Mesothelial cell of epicardium (in vitro differentiated cells): ENCODE results near the gene FERMT1. TPM values are rescaled to one million over a fixed set of nuclear protein-coding genes. Genes with fewer than 3 reads are reported as not detected.

Experiments
- DNase-seq, 2 experiments: peaks; one replicate each; pipeline ENCODE4 v3.0.0; 2021; ENCODE audit warnings: low spot score in 2 of 2; ENCODE audit not compliant: unreplicated experiment in 2 of 2
- H3K27ac Mint-ChIP-seq: 2 replicates; pipeline ENCODE4 v1.8.0; 2021; ENCODE audit warnings: mixed read lengths
- H3K27me3 Mint-ChIP-seq: 2 replicates; pipeline ENCODE4 v1.8.0; 2021; ENCODE audit warnings: low read depth, mixed read lengths
- H3K36me3 Mint-ChIP-seq: 2 replicates; pipeline ENCODE4 v1.8.0; 2021; ENCODE audit warnings: mixed read lengths
- H3K4me1 Mint-ChIP-seq: 2 replicates; pipeline ENCODE4 v1.8.0; 2021; ENCODE audit warnings: mixed read lengths
- H3K4me3 Mint-ChIP-seq: 2 replicates; pipeline ENCODE4 v1.8.0; 2021; ENCODE audit warnings: mild to moderate bottlenecking, moderate library complexity, mixed read lengths
- H3K9me3 Mint-ChIP-seq: 2 replicates; pipeline ENCODE4 v1.8.0; 2021; ENCODE audit warnings: mixed read lengths
- total RNA-seq: library from RNA; stranded (reverse); gene quantifications from 3 replicates; pipeline ENCODE4 v1.2.1, GENCODE V29; 2021
- TF ChIP-seq, protein P1 (sequence below): fragments of 200-600 bp; sonication (generic); IDR thresholded peaks from one replicate; pipeline ENCODE4 v1.5.0; 2021; ENCODE audit warnings: antibody characterized with exemption; ENCODE audit not compliant: unreplicated experiment

The FERMT1 gene
- total RNA-seq, 1 donor from 2014 or later = 21.9 TPM

DNA sequence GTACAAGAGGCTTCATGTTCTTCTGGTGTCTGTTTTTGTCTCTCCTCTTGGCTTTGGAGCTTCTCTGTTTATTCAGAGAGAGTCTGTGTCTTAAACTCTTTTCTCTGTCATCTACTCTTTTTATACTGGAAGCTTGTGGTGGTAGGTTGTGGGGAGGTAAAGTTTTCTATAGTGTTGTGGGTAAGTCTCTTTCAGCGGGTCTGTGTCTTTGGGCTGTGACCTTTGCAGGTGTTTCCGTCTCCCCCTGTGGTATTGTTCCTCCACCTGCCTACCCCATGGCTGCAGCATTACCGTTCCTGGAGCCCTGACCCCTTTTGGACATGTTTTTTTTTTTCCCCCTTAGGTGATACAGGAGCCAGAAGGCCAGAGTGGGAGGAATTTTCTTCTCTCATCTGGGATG, 37.9 kb upstream of the FERMT1 start:
- no peak for DNase-seq
- no peak overlapping the region for H3K27ac Mint-ChIP-seq
- H3K9me3 Mint-ChIP-seq = peaks cover 28% of the 10 kb centered on the region

DNA sequence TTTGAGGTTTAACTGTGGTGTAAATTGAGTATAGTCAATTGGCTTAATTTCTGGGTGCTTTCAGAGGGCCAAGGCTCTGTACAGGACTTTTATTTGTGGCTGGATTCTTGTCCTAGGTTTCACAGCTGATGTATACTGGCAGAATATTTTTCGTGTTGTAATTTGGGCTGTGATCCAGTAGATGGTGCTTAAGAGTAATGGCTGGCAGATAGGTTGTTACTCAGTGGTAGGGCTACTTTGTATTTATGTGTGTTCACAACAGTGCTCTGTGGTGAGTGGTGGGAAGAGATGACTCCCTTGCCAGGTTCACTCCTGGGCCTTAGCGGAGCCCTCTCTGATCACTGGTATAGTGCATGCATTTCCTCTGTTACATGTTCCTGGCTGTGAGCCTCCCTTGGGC, 34.5 kb upstream of the FERMT1 start:
- Mint-ChIP-seq H3K27ac (no peak overlapping the region), H3K36me3 (peaks cover 5% of the 10 kb centered on the region), H3K9me3 (peaks cover 43% of the 10 kb centered on the region), H3K4me1 (peaks cover 4% of the 10 kb centered on the region), H3K27me3 (peaks cover 25% of the 10 kb centered on the region), H3K4me3 (no peak overlapping the region)
- no peak for DNase-seq
- TF ChIP-seq, protein P1, sequence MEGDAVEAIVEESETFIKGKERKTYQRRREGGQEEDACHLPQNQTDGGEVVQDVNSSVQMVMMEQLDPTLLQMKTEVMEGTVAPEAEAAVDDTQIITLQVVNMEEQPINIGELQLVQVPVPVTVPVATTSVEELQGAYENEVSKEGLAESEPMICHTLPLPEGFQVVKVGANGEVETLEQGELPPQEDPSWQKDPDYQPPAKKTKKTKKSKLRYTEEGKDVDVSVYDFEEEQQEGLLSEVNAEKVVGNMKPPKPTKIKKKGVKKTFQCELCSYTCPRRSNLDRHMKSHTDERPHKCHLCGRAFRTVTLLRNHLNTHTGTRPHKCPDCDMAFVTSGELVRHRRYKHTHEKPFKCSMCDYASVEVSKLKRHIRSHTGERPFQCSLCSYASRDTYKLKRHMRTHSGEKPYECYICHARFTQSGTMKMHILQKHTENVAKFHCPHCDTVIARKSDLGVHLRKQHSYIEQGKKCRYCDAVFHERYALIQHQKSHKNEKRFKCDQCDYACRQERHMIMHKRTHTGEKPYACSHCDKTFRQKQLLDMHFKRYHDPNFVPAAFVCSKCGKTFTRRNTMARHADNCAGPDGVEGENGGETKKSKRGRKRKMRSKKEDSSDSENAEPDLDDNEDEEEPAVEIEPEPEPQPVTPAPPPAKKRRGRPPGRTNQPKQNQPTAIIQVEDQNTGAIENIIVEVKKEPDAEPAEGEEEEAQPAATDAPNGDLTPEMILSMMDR = no peak

More for the DNA sequence above, 37.9 kb upstream of the FERMT1 start:
- TF ChIP-seq, protein P1 = no peak
- Mint-ChIP-seq H3K4me1 (peaks cover 19% of the 10 kb centered on the region), H3K36me3 (peaks cover 5% of the 10 kb centered on the region), H3K4me3 (no peak overlapping the region), H3K27me3 (peaks cover 17% of the 10 kb centered on the region)

DNA sequence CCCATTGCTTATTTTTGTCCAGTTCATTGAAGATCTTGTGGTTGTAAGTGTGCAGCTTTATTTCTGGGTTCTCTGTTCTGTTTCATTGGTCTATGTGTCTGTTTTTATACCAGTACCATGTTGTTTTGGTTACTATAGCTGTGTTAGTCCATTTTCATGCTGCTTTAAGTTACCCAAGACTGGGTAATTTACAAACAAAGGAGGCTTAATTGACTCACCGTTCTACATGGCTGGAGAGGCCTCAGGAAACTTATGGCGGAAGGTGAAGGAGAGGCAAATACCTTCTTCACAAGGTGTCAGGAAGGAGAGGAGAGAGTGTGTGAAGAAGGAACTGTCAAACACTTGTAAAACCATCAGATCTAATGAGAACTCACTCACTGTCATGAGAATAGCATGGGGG, 29.9 kb upstream of the FERMT1 start:
- H3K36me3 Mint-ChIP-seq = peaks cover 7% of the 10 kb centered on the region
- H3K9me3 Mint-ChIP-seq = peaks cover 40% of the 10 kb centered on the region
- TF ChIP-seq, protein P1 = no peak
- H3K27ac Mint-ChIP-seq = no peak overlapping the region
- no peak for DNase-seq
- H3K4me3 Mint-ChIP-seq = no peak overlapping the region
- peaks cover 10% of the 10 kb centered on the region for H3K27me3 Mint-ChIP-seq
- H3K4me1 Mint-ChIP-seq = no peaks in the 10 kb centered on the region

DNA sequence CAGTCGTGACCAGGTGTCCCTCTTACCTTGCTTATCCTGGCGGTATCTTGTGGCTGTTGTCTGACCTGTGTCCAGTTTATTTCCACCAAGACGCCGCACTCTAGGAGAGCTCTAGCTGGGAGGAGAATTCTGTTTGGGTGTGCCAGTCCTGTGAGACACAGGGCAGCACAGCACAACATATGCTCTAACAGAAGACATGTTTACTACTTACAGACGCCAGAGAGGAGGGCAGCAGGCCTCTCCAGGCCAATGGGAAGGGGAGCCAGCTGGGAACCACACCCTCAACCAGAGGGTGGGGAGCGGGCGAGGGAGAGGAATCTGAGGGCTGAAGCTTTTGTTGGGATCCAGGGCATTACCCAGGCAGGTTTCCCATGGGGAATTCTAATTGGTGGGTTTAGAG, 25.2 kb upstream of the FERMT1 start:
- Mint-ChIP-seq H3K4me3 (no peak overlapping the region), H3K9me3 (peaks cover 29% of the 10 kb centered on the region), H3K27me3 (peaks cover 3% of the 10 kb centered on the region), H3K27ac (no peak overlapping the region), H3K36me3 (peaks cover 3% of the 10 kb centered on the region), H3K4me1 (no peaks in the 10 kb centered on the region)
- no peak for DNase-seq
- TF ChIP-seq, protein P1 = no peak

- H3K9me3 Mint-ChIP-seq = peaks cover 20% of the 10 kb centered on the region
- H3K4me3 Mint-ChIP-seq = no peak overlapping the region
- H3K4me1 Mint-ChIP-seq = peaks cover 5% of the 10 kb centered on the region
- H3K36me3 Mint-ChIP-seq = no peaks in the 10 kb centered on the region
- TF ChIP-seq, protein P1 = peak; percentile 89
- H3K27ac Mint-ChIP-seq = no peak overlapping the region
- peak in 1 of 2 experiments; percentile 67 for DNase-seq
- H3K27me3 Mint-ChIP-seq = peaks cover 13% of the 10 kb centered on the region
These were observed 19.6 kb upstream of the FERMT1 start for GRCh38 chr20:6142348-6142993.

- Mint-ChIP-seq H3K36me3 (no peaks in the 10 kb centered on the region), H3K27ac (no peak overlapping the region), H3K9me3 (peaks cover 21% of the 10 kb centered on the region), H3K27me3 (peaks cover 23% of the 10 kb centered on the region), H3K4me1 (peaks cover 5% of the 10 kb centered on the region), H3K4me3 (no peak overlapping the region)
- TF ChIP-seq, protein P1 = no peak
- DNase-seq = no peak
These were observed 18.1 kb upstream of the FERMT1 start for GRCh38 chr20:6140947-6141346.
